Measurements from ENCODE around the gene AGMO. TPM values are rescaled to one million over a fixed set of nuclear protein-coding genes. Genes with fewer than 3 reads are reported as not detected.

The AGMO gene
- total and polyA plus RNA-seq, 2 donors (not counting 1 experiment from before 2014, with no cell fraction given), result not detected

DNA sequence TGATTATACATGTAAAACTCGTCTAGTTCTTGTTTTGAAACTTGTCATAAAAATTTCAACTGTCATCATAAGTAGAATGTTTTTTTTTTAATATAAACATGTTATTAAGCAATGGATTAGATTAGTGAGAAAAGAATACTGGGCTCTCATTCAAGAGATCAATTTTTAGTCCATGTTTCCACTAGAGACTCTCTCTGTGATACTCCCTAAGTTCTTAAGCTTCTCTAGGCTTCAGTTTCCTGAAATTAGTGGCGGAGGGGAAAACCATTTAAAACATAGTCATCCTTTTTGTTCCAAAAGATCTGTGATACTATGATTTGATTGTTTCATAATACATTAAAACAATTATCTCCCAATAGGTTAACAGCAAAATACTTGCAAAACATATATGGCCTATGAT is 142.2 kb downstream of the AGMO start:
- WGBS (ENCODE audit: insufficient coverage), result no CpG with 5 or more reads among the region's 2 CpGs
- H3K4me3 ChIP-seq (ENCODE audit: control extremely low read depth in 1 of 5, extremely low read depth in 1 of 5, insufficient read depth in 1 of 5, low read depth in 2 of 5, low read length in 4 of 5), result no peak overlapping the region
- ChIA-PET POLR2A (no interaction called here), CTCF (no interaction called here)
- intact Hi-C loops (cut with micrococcal nuclease), result no loop called here
- H4K20me1 ChIP-seq (ENCODE audit: control insufficient read depth, insufficient read depth, low read length, poor library complexity, severe bottlenecking), result no peaks in the 10 kb centered on the region
- no peak overlapping the region for H3K9ac ChIP-seq (ENCODE audit: low read length)
- no peaks in the 10 kb centered on the region for H3K36me3 ChIP-seq (replicated peaks in 1 of 2; ENCODE audit: control extremely low read depth in 1 of 2, control insufficient read depth in 1 of 2, extremely low read depth in 1 of 2, insufficient read depth in 2 of 2, low read length in 1 of 2)
- H3K27ac Mint-ChIP-seq, result no peak overlapping the region
- H3K4me2 ChIP-seq (replicated peaks; ENCODE audit: low read depth, low read length, poor library complexity, severe bottlenecking), result no peak overlapping the region
- no peak overlapping the region for H3K4me3 Mint-ChIP-seq
- H3K79me2 ChIP-seq (ENCODE audit: control insufficient read depth, insufficient read depth, low read length), result no peaks in the 10 kb centered on the region
- H3K27me3 ChIP-seq (replicated peaks in 1 of 4; ENCODE audit: control extremely low read depth in 1 of 4, control insufficient read depth in 3 of 4, insufficient read depth in 4 of 4, low read length in 3 of 4), result no peaks in the 10 kb centered on the region
- peaks cover 8% of the 10 kb centered on the region for H3K9me3 Mint-ChIP-seq (ENCODE audit: insufficient read depth)
- no peaks in the 10 kb centered on the region for H3K27me3 Mint-ChIP-seq
- DNase-seq (no peak), ATAC-seq (ENCODE audit: low read depth) (no peak)
- H3K4me1 ChIP-seq (ENCODE audit: control insufficient read depth in 2 of 2, insufficient read depth in 2 of 2, low read length in 2 of 2), result no peaks in the 10 kb centered on the region
- TF ChIP-seq, protein P1, sequence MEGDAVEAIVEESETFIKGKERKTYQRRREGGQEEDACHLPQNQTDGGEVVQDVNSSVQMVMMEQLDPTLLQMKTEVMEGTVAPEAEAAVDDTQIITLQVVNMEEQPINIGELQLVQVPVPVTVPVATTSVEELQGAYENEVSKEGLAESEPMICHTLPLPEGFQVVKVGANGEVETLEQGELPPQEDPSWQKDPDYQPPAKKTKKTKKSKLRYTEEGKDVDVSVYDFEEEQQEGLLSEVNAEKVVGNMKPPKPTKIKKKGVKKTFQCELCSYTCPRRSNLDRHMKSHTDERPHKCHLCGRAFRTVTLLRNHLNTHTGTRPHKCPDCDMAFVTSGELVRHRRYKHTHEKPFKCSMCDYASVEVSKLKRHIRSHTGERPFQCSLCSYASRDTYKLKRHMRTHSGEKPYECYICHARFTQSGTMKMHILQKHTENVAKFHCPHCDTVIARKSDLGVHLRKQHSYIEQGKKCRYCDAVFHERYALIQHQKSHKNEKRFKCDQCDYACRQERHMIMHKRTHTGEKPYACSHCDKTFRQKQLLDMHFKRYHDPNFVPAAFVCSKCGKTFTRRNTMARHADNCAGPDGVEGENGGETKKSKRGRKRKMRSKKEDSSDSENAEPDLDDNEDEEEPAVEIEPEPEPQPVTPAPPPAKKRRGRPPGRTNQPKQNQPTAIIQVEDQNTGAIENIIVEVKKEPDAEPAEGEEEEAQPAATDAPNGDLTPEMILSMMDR (IDR thresholded peaks at IDR 0.05), result no peak
- TF ChIP-seq EZH2 (IDR thresholded peaks at IDR 0.05; ENCODE audit: borderline replicate concordance, insufficient read depth, low read depth, low read length, poor library complexity, severe bottlenecking), result no peak
- H3K9me3 ChIP-seq (ENCODE audit: control extremely low read depth in 1 of 3, control insufficient read depth in 2 of 3, insufficient read depth in 1 of 3, low read length in 2 of 3), result no peaks in the 10 kb centered on the region
- no peak overlapping the region for H2AFZ ChIP-seq (ENCODE audit: insufficient read depth, low read depth, low read length, poor library complexity, severe bottlenecking)
- no peaks in the 10 kb centered on the region for H3K4me1 Mint-ChIP-seq
- H3K27ac ChIP-seq (ENCODE audit: low read length in 2 of 2), result no peak overlapping the region

DNA sequence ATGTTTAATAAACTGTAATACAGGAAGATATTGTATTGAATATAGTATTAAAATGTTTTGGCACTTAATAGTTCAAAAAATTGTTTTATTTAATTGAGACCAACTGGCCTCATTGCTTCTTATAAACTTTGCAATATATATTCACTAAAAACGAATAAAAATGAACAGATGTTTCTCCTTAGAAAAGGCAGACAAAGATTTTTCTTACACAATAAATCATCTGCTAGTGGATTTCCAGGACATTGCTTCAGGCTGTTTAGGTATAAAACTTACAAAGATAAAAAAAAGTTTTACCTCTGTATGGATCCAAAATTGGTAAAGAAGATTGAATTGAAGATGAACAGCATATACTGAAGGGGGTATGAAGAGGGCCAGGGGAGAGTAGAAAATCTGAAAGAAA is 143.6 kb downstream of the AGMO start:
- no peak overlapping the region for H3K4me2 ChIP-seq (replicated peaks; ENCODE audit: low read depth, low read length, poor library complexity, severe bottlenecking)
- no peaks in the 10 kb centered on the region for H4K20me1 ChIP-seq (ENCODE audit: control insufficient read depth, insufficient read depth, low read length, poor library complexity, severe bottlenecking)
- no CpG with 5 or more reads among the region's 1 CpG for WGBS (ENCODE audit: insufficient coverage)
- H3K36me3 ChIP-seq (replicated peaks in 1 of 2; ENCODE audit: control extremely low read depth in 1 of 2, control insufficient read depth in 1 of 2, extremely low read depth in 1 of 2, insufficient read depth in 2 of 2, low read length in 1 of 2), result no peaks in the 10 kb centered on the region
- no peak overlapping the region for H3K27ac ChIP-seq (ENCODE audit: low read length in 2 of 2)
- H2AFZ ChIP-seq (ENCODE audit: insufficient read depth, low read depth, low read length, poor library complexity, severe bottlenecking), result no peak overlapping the region
- ChIA-PET POLR2A (no interaction called here), CTCF (no interaction called here)
- H3K4me1 ChIP-seq (ENCODE audit: control insufficient read depth in 2 of 2, insufficient read depth in 2 of 2, low read length in 2 of 2), result no peaks in the 10 kb centered on the region
- Mint-ChIP-seq H3K4me3 (no peak overlapping the region), H3K27ac (no peak overlapping the region), H3K4me1 (no peaks in the 10 kb centered on the region), H3K9me3 (ENCODE audit: insufficient read depth) (peaks cover 8% of the 10 kb centered on the region), H3K27me3 (no peaks in the 10 kb centered on the region)
- intact Hi-C loops (cut with micrococcal nuclease), result no loop called here
- H3K9ac ChIP-seq (ENCODE audit: low read length), result no peak overlapping the region
- no peak overlapping the region for H3K4me3 ChIP-seq (ENCODE audit: control extremely low read depth in 1 of 5, extremely low read depth in 1 of 5, insufficient read depth in 1 of 5, low read depth in 2 of 5, low read length in 4 of 5)
- DNase-seq, result no peak
- no peak for ATAC-seq (ENCODE audit: low read depth)
- peaks cover 0 to 5% (median 0%) of the 10 kb centered on the region in 3 donors for H3K9me3 ChIP-seq (ENCODE audit: control extremely low read depth in 1 of 3, control insufficient read depth in 2 of 3, insufficient read depth in 1 of 3, low read length in 2 of 3)
- H3K79me2 ChIP-seq (ENCODE audit: control insufficient read depth, insufficient read depth, low read length), result no peaks in the 10 kb centered on the region
- H3K27me3 ChIP-seq (replicated peaks in 1 of 4; ENCODE audit: control extremely low read depth in 1 of 4, control insufficient read depth in 3 of 4, insufficient read depth in 4 of 4, low read length in 3 of 4), result no peaks in the 10 kb centered on the region
- TF ChIP-seq EZH2 (IDR thresholded peaks at IDR 0.05; ENCODE audit: borderline replicate concordance, insufficient read depth, low read depth, low read length, poor library complexity, severe bottlenecking), result no peak
- TF ChIP-seq, protein P1 (IDR thresholded peaks at IDR 0.05), result no peak

All from B cell (primary cell).